Keratinocyte (primary cell): ENCODE measurements around the gene WAS. TPM values are rescaled to one million over a fixed set of nuclear protein-coding genes. Genes with fewer than 3 reads are reported as not detected.

Source experiments
- DNase-seq: peaks from one replicate; pipeline ENCODE4 v3.0.0-alpha.2; 2011; ENCODE audit warnings: low read depth, missing footprints, low spot score
- FAIRE-seq: peaks from 2 replicates; lab custom pipeline; 2011; peaks lifted over from hg19 to GRCh38; lab: Jason Lieb, UNC
- H2AFZ ChIP-seq: 2 replicates; pipeline ENCODE4 v1.6.0; 2012; ENCODE audit warnings: low read length, control low read depth, inconsistent platforms; ENCODE audit not compliant: control insufficient read depth
- H3K27ac ChIP-seq: 2 replicates; pipeline ENCODE4 v1.5.1; 2011; ENCODE audit warnings: low read length; ENCODE audit not compliant: control insufficient read depth, insufficient read depth
- H3K27me3 ChIP-seq: 3 replicates; pipeline ENCODE4 v1.6.0; 2011; ENCODE audit warnings: low read length; ENCODE audit not compliant: control insufficient read depth, insufficient read depth; ENCODE audit errors: extremely low read depth
- H3K36me3 ChIP-seq, 2 experiments: 2 replicates in 1 of 2; 3 replicates in 1 of 2; pipeline ENCODE4 v1.5.1; 2011; ENCODE audit warnings: low read length in 2 of 2, mild to moderate bottlenecking in 1 of 2; ENCODE audit not compliant: control insufficient read depth in 2 of 2, insufficient read depth in 2 of 2; ENCODE audit errors: extremely low read depth in 1 of 2
- H3K4me1 ChIP-seq: 3 replicates; pipeline ENCODE4 v1.5.1; 2011; ENCODE audit warnings: low read length; ENCODE audit not compliant: control insufficient read depth, insufficient read depth; ENCODE audit errors: extremely low read depth
- H3K4me2 ChIP-seq: 3 replicates; pipeline ENCODE4 v1.6.0; 2011; ENCODE audit warnings: low read depth, low read length; ENCODE audit not compliant: control insufficient read depth, insufficient read depth; ENCODE audit errors: extremely low read depth
- H3K4me3 ChIP-seq, 3 experiments: fragments of 200-600 bp in 1 of 3; sonication (generic) in 1 of 3; 2 replicates in 2 of 3; 3 replicates in 1 of 3; pipeline ENCODE4 v1.5.1; 2011 to 2016; ENCODE audit warnings: low read length in 3 of 3, mild to moderate bottlenecking in 3 of 3, control low read depth in 2 of 3, inconsistent platforms in 1 of 3, low read depth in 1 of 3, mixed read lengths in 1 of 3, mixed run types in 1 of 3, moderate library complexity in 1 of 3; ENCODE audit not compliant: control insufficient read depth in 2 of 3, insufficient read depth in 2 of 3; ENCODE audit errors: extremely low read depth in 1 of 3
- H3K79me2 ChIP-seq: 2 replicates; pipeline ENCODE4 v1.6.0; 2012; ENCODE audit warnings: low read length; ENCODE audit not compliant: control insufficient read depth, insufficient read depth
- H3K9ac ChIP-seq: 3 replicates; pipeline ENCODE4 v1.6.0; 2011; ENCODE audit warnings: low read length; ENCODE audit not compliant: control insufficient read depth, insufficient read depth; ENCODE audit errors: extremely low read depth
- H3K9me1 ChIP-seq: 3 replicates; pipeline ENCODE4 v1.6.0; 2011; ENCODE audit warnings: low read length; ENCODE audit not compliant: control insufficient read depth, insufficient read depth; ENCODE audit errors: extremely low read depth
- H3K9me3 ChIP-seq: 2 replicates; pipeline ENCODE4 v1.5.1; 2012; ENCODE audit warnings: low read depth, low read length; ENCODE audit not compliant: control insufficient read depth
- H4K20me1 ChIP-seq: 3 replicates; pipeline ENCODE4 v1.6.0; 2011; ENCODE audit warnings: low read length; ENCODE audit not compliant: control insufficient read depth, insufficient read depth; ENCODE audit errors: extremely low read depth
- CTCF ChIP-seq, 3 experiments: IDR thresholded peaks in 1 of 3; conservative IDR thresholded peaks in 1 of 3; optimal IDR thresholded peaks in 1 of 3; 2 replicates in 2 of 3; 3 replicates in 1 of 3; pipeline versions ENCODE3 to v1.5.1; 2011; ENCODE audit warnings: low read length in 3 of 3, mild to moderate bottlenecking in 3 of 3, moderate library complexity in 2 of 3, control low read depth in 1 of 3, inconsistent platforms in 1 of 3; ENCODE audit not compliant: insufficient read depth in 2 of 3; ENCODE audit errors: extremely low read depth in 1 of 3
- EZH2 ChIP-seq: IDR thresholded peaks from one replicate; pipeline ENCODE4 v1.6.1; 2012; ENCODE audit warnings: inconsistent platforms, mild to moderate bottlenecking, low read length, moderate library complexity
- dilution Hi-C: fragments of 300-500 bp; cut with MboI; formaldehyde crosslinking; loops from one replicate; pipeline ENCODE4 v1.7.0; 2020; ENCODE audit warnings: low sequenced_read_pairs; ENCODE audit not compliant: extremely low pct_ligation_motif_present
- polyA plus RNA-seq, 5 experiments: library from polyadenylated mRNA; depleted of rRNA in 3 of 5; stranded (reverse) in 3 of 5; stranded (forward) in 1 of 5; unstranded in 1 of 5; fragments of >200 nt; gene quantifications; 1 replicate in 1 of 5; 2 replicates in 3 of 5; 3 replicates in 1 of 5; pipeline versions ENCODE4 v1.2.1 to v1.2.3, GENCODE V29; 2011 to 2012; ENCODE audit warnings: missing spikeins in 2 of 5, low read depth in 1 of 5, low replicate concordance in 1 of 5
- small RNA-seq, 3 experiments: library from RNA; depleted of rRNA; stranded (forward); fragments of <200 nt; gene quantifications; one replicate each; pipeline ENCODE3, GENCODE V24; 2012; ENCODE audit warnings: low read depth in 3 of 3, low replicate concordance in 1 of 3; ENCODE audit not compliant: insufficient read length in 3 of 3

Gene WAS
- polyA plus RNA-seq, 1 donor (not counting 4 experiments of a cell fraction or from before 2014, with no cell fraction given), result 0.07 TPM

GRCh38 chrX:48737213-48737938 lies 53.8 kb downstream of the WAS start:
- peak overlapping the region; percentile 43 for H2AFZ ChIP-seq
- H3K27me3 ChIP-seq, result no peaks in the 10 kb centered on the region
- DNase-seq (peak; percentile 78), FAIRE-seq (peak; percentile 34)
- H3K36me3 ChIP-seq, result no peaks in the 10 kb centered on the region
- H3K4me1 ChIP-seq, result no peaks in the 10 kb centered on the region
- peak overlapping the region; percentile 82 for H3K9ac ChIP-seq
- H3K27ac ChIP-seq, result peak overlapping the region; percentile 70
- peak overlapping the region; percentile 52 to 83 (median 67) for H3K4me3 ChIP-seq
- no peaks in the 10 kb centered on the region for H3K9me1 ChIP-seq
- no peaks in the 10 kb centered on the region for H3K9me3 ChIP-seq
- no peaks in the 10 kb centered on the region for H3K79me2 ChIP-seq
- peak overlapping the region; percentile 71 for H3K4me2 ChIP-seq
- H4K20me1 ChIP-seq, result no peaks in the 10 kb centered on the region
- dilution Hi-C loops, result no loop called here
- TF ChIP-seq CTCF (optimal IDR thresholded peaks at IDR 0.05 in 1 of 3, IDR thresholded peaks at IDR 0.05 in 1 of 3, conservative IDR thresholded peaks at IDR 0.05 in 1 of 3; ENCODE audit: extremely low read depth in 1 of 3, insufficient read depth in 2 of 3, low read length in 3 of 3) (no peak), EZH2 (no peak)

GRCh38 chrX:48737940-48738339 lies 54.3 kb downstream of the WAS start:
- Histone ChIP-seq H3K9me3 (no peaks in the 10 kb centered on the region), H3K36me3 (no peaks in the 10 kb centered on the region), H3K27ac (no peak overlapping the region), H2AFZ (peak overlapping the region; percentile 43), H3K27me3 (no peaks in the 10 kb centered on the region), H3K4me3 (peak overlapping the region; percentile 52 to 83 (median 67)), H3K9ac (peak overlapping the region; percentile 82), H3K4me2 (peak overlapping the region; percentile 71), H3K4me1 (no peaks in the 10 kb centered on the region), H3K79me2 (no peaks in the 10 kb centered on the region), H4K20me1 (no peaks in the 10 kb centered on the region), H3K9me1 (no peaks in the 10 kb centered on the region)
- no peak for FAIRE-seq
- no peak for DNase-seq
- TF ChIP-seq CTCF (optimal IDR thresholded peaks at IDR 0.05 in 1 of 3, IDR thresholded peaks at IDR 0.05 in 1 of 3, conservative IDR thresholded peaks at IDR 0.05 in 1 of 3; ENCODE audit: extremely low read depth in 1 of 3, insufficient read depth in 2 of 3, low read length in 3 of 3) (no peak), EZH2 (no peak)
- dilution Hi-C loops, result no loop called here

Small RNAs within 50 kb of the gene (small RNA-seq; reads per million reads assigned to genes)
- 0 reads per million in 3 experiments for gene RNU6-1056P

Other genes with a start within 250 kb of the WAS start
- 199 to 339 TPM (median 316 TPM) in 3 replicates for gene SLC38A5, start 213.5 kb upstream of the WAS start, polyA plus RNA-seq
- gene FTSJ1, start 207.6 kb upstream of the WAS start, polyA plus RNA-seq, result 60.6 to 93.4 TPM (median 62.7 TPM) in 3 replicates
- gene PORCN, start 174.8 kb upstream of the WAS start, polyA plus RNA-seq, result 52.2 to 78.4 TPM (median 69.3 TPM) in 3 replicates
- gene EBP, start 162.0 kb upstream of the WAS start, polyA plus RNA-seq, result 157 to 285 TPM (median 194 TPM) in 3 replicates
- gene TBC1D25, start 144.1 kb upstream of the WAS start, polyA plus RNA-seq, result 6.1 to 11.9 TPM (median 9.2 TPM) in 3 replicates
- gene RBM3, start 109.3 kb upstream of the WAS start, polyA plus RNA-seq, result 237 to 327 TPM (median 282 TPM) in 3 replicates
- gene WDR13, start 86.3 kb upstream of the WAS start, polyA plus RNA-seq, result 32.8 to 48.0 TPM (median 40.6 TPM) in 3 replicates
- 3.1 to 9.4 TPM (median 4.9 TPM) in 3 replicates for gene SUV39H1, start 12.9 kb downstream of the WAS start, polyA plus RNA-seq
- gene GLOD5, start 77.9 kb downstream of the WAS start, polyA plus RNA-seq, result not detected in 3 replicates
- gene GATA1, start 102.8 kb downstream of the WAS start, polyA plus RNA-seq, result not detected in 3 replicates
- gene HDAC6, start 118.3 kb downstream of the WAS start, polyA plus RNA-seq, result 20.3 to 21.9 TPM (median 21.9 TPM) in 3 replicates
- not detected in 3 replicates for gene ERAS, start 142.7 kb downstream of the WAS start, polyA plus RNA-seq
- gene PCSK1N, start 151.8 kb downstream of the WAS start, polyA plus RNA-seq, result 0.54 to 1.6 TPM (median 1.4 TPM) in 3 replicates
- gene TIMM17B, start 214.0 kb downstream of the WAS start, polyA plus RNA-seq, result 34.3 to 52.9 TPM (median 35.5 TPM) in 3 replicates
- 62.9 to 85.2 TPM (median 79.0 TPM) in 3 replicates for gene PQBP1, start 214.1 kb downstream of the WAS start, polyA plus RNA-seq
- 39.4 to 64.0 TPM (median 44.2 TPM) in 3 replicates for gene SLC35A2, start 227.8 kb downstream of the WAS start, polyA plus RNA-seq
- gene PIM2, start 235.2 kb downstream of the WAS start, polyA plus RNA-seq, result 8.3 to 11.6 TPM (median 9.9 TPM) in 3 replicates